ENCODE data around the gene CFAP298.

GRCh38 chr21:32576011-32576410 is 36.2 kb downstream of the CFAP298 start:
- TF ChIP-seq EZH2 (IDR thresholded peaks at IDR 0.05), result no peak
- no peak for TF ChIP-seq POLR2AphosphoS5 (IDR thresholded peaks at IDR 0.05; ENCODE audit: borderline replicate concordance, low read depth, low read length)
- TF ChIP-seq FOXP2 (optimal IDR thresholded peaks at IDR 0.05; ENCODE audit: control extremely low read depth, extremely low read length, insufficient read depth), result no peak
